Measurements from ENCODE around the gene ESYT2. TPM values are rescaled to one million over a fixed set of nuclear protein-coding genes. Genes with fewer than 3 reads are reported as not detected.

Gene ESYT2
- total RNA-seq, 1 experiment from 2014 or later, result 78.6 TPM

GRCh38 chr7:158781217-158781973 is 47.9 kb downstream of the ESYT2 start:
- no peak overlapping the region for H3K27ac Mint-ChIP-seq (ENCODE audit: low read depth, unreplicated experiment)
- H3K9me3 Mint-ChIP-seq (ENCODE audit: unreplicated experiment), result no peaks in the 10 kb centered on the region
- ChIA-PET POLR2A (no interaction called here), CTCF (no interaction called here)
- no TSS peak for BruUV-seq (replicated peaks)
- intact Hi-C loops (cut with micrococcal nuclease), result loop anchor here (5.0 kb wide), 1 partner anchor 196 kb away; no protein-coding TSS in a partner anchor
- H3K27me3 Mint-ChIP-seq (ENCODE audit: insufficient read depth, unreplicated experiment), result no peaks in the 10 kb centered on the region
- H3K36me3 Mint-ChIP-seq (ENCODE audit: insufficient read depth, unreplicated experiment), result peaks cover 7% of the 10 kb centered on the region
- no peak for DNase-seq (ENCODE audit: unreplicated experiment)
- H3K4me3 Mint-ChIP-seq (ENCODE audit: unreplicated experiment), result no peak overlapping the region
- no peak for TF ChIP-seq CTCF (IDR thresholded peaks at IDR 0.05; ENCODE audit: unreplicated experiment)
- no peaks in the 10 kb centered on the region for H3K4me1 Mint-ChIP-seq (ENCODE audit: insufficient read depth, unreplicated experiment)

- ChIA-PET CTCF (no interaction called here), POLR2A (interaction anchor here (1.0 kb wide), 1 partner anchor 18 kb away, joined by 3 read pairs; no protein-coding TSS in a partner anchor)
- DNase-seq (ENCODE audit: unreplicated experiment), result no peak
- Mint-ChIP-seq H3K27ac (ENCODE audit: low read depth, unreplicated experiment) (no peak overlapping the region), H3K4me3 (ENCODE audit: unreplicated experiment) (no peak overlapping the region), H3K9me3 (ENCODE audit: unreplicated experiment) (no peaks in the 10 kb centered on the region), H3K4me1 (ENCODE audit: insufficient read depth, unreplicated experiment) (no peaks in the 10 kb centered on the region), H3K27me3 (ENCODE audit: insufficient read depth, unreplicated experiment) (no peaks in the 10 kb centered on the region), H3K36me3 (ENCODE audit: insufficient read depth, unreplicated experiment) (peaks cover 23% of the 10 kb centered on the region)
- TF ChIP-seq CTCF (IDR thresholded peaks at IDR 0.05; ENCODE audit: unreplicated experiment), result no peak
- BruUV-seq (replicated peaks), result no TSS peak
- intact Hi-C loops (cut with micrococcal nuclease), result no loop called here
Measured at GRCh38 chr7:158779061-158780000, 50.0 kb downstream of the ESYT2 start.

- ChIA-PET CTCF (interaction anchor here (0.6 to 0.8 kb wide), 2 partner anchors 51 to 188 kb away, joined by 3 read pairs; partner anchors contain the start of gene ESYT2), POLR2A (interaction anchor here (1.0 kb wide), 1 partner anchor 19 kb away, joined by 3 read pairs; no protein-coding TSS in a partner anchor)
- no peak for DNase-seq (ENCODE audit: unreplicated experiment)
- TF ChIP-seq CTCF (IDR thresholded peaks at IDR 0.05; ENCODE audit: unreplicated experiment), result no peak
- no TSS peak for BruUV-seq (replicated peaks)
- intact Hi-C loops (cut with micrococcal nuclease), result no loop called here
- H3K9me3 Mint-ChIP-seq (ENCODE audit: unreplicated experiment), result no peaks in the 10 kb centered on the region
- H3K4me3 Mint-ChIP-seq (ENCODE audit: unreplicated experiment), result no peak overlapping the region
- H3K36me3 Mint-ChIP-seq (ENCODE audit: insufficient read depth, unreplicated experiment), result peaks cover 30% of the 10 kb centered on the region
- no peaks in the 10 kb centered on the region for H3K4me1 Mint-ChIP-seq (ENCODE audit: insufficient read depth, unreplicated experiment)
- no peaks in the 10 kb centered on the region for H3K27me3 Mint-ChIP-seq (ENCODE audit: insufficient read depth, unreplicated experiment)
- no peak overlapping the region for H3K27ac Mint-ChIP-seq (ENCODE audit: low read depth, unreplicated experiment)
Measured at GRCh38 chr7:158778471-158778870, 50.8 kb downstream of the ESYT2 start.

- no peak for TF ChIP-seq CTCF (IDR thresholded peaks at IDR 0.05; ENCODE audit: unreplicated experiment)
- Mint-ChIP-seq H3K4me1 (ENCODE audit: insufficient read depth, unreplicated experiment) (no peaks in the 10 kb centered on the region), H3K27me3 (ENCODE audit: insufficient read depth, unreplicated experiment) (no peaks in the 10 kb centered on the region), H3K4me3 (ENCODE audit: unreplicated experiment) (no peak overlapping the region), H3K27ac (ENCODE audit: low read depth, unreplicated experiment) (no peak overlapping the region), H3K9me3 (ENCODE audit: unreplicated experiment) (no peaks in the 10 kb centered on the region), H3K36me3 (ENCODE audit: insufficient read depth, unreplicated experiment) (peaks cover 37% of the 10 kb centered on the region)
- CTCF ChIA-PET, result interaction anchor here (0.8 kb wide), 1 partner anchor 188 kb away, joined by 3 read pairs; no protein-coding TSS in a partner anchor
- DNase-seq (ENCODE audit: unreplicated experiment), result no peak
- POLR2A ChIA-PET, result no interaction called here
- no TSS peak for BruUV-seq (replicated peaks)
- intact Hi-C loops (cut with micrococcal nuclease), result no loop called here
Measured at GRCh38 chr7:158777793-158778192, 51.5 kb downstream of the ESYT2 start.

All from MCF 10A (cell line).